SU-DHL-6 (cell line): Measurements from ENCODE around the gene FAM186B.

Experiments used
- H2AFZ ChIP-seq: fragments of 200-600 bp; sonication (generic); 2 replicates; pipeline ENCODE4 v1.6.1; 2014; ENCODE audit warnings: low read depth, mild to moderate bottlenecking, moderate library complexity, mixed read lengths, antibody characterized with exemption, low read length; ENCODE audit not compliant: severe bottlenecking
- H3F3A ChIP-seq: fragments of 200-600 bp; shearing (Covaris generic); 2 replicates; pipeline ENCODE4 v1.6.0; 2016; ENCODE audit warnings: antibody characterized with exemption, mild to moderate bottlenecking; ENCODE audit not compliant: insufficient read depth
- H3K27ac ChIP-seq: fragments of 200-600 bp; sonication (generic); 2 replicates; pipeline ENCODE4 v1.5.1; 2016; ENCODE audit warnings: low read depth, mild to moderate bottlenecking, low read length, moderate library complexity, mixed read lengths
- H3K27me3 ChIP-seq: fragments of 200-600 bp; sonication (generic), shearing (Covaris generic); 2 replicates; pipeline ENCODE4 v1.6.0; 2014; ENCODE audit warnings: mild to moderate bottlenecking, low read length
- H3K36me3 ChIP-seq: fragments of 200-600 bp; sonication (generic); 2 replicates; pipeline ENCODE4 v1.6.1; 2014; ENCODE audit warnings: mild to moderate bottlenecking, low read length, mixed read lengths
- H3K4me2 ChIP-seq: fragments of 300-600, 200-600 bp; shearing (Covaris generic), sonication (generic); 2 replicates; pipeline ENCODE4 v1.6.0; 2014; ENCODE audit warnings: low read length, low read depth, mild to moderate bottlenecking; ENCODE audit not compliant: poor library complexity, severe bottlenecking
- H3K4me3 ChIP-seq: fragments of 200-600 bp; sonication (generic); 2 replicates; pipeline ENCODE4 v1.5.1; 2014; ENCODE audit warnings: antibody characterized with exemption, low read length, mild to moderate bottlenecking, mixed read lengths; ENCODE audit not compliant: insufficient read depth, poor library complexity, severe bottlenecking
- H3K79me2 ChIP-seq: fragments of 200-600 bp; sonication (generic); 2 replicates; pipeline ENCODE4 v1.6.1; 2014; ENCODE audit warnings: mild to moderate bottlenecking, low read length, moderate library complexity; ENCODE audit not compliant: insufficient read depth
- H3K9ac ChIP-seq: fragments of 200-600 bp; sonication (generic); 2 replicates; pipeline ENCODE4 v1.7.0; 2014; ENCODE audit warnings: mild to moderate bottlenecking, low read length
- H3K9me2 ChIP-seq: fragments of 200-600 bp; sonication (generic); replicated peaks from 2 replicates; pipeline ENCODE4 v1.6.1; 2014; ENCODE audit warnings: low read length; ENCODE audit not compliant: insufficient read depth
- H3K9me3 ChIP-seq: fragments of 200-600 bp; sonication (generic); 2 replicates; pipeline ENCODE4 v1.6.1; 2014; ENCODE audit warnings: low read length, mixed read lengths; ENCODE audit not compliant: insufficient read depth
- H4K20me1 ChIP-seq: fragments of 200-600 bp; sonication (generic); 2 replicates; pipeline ENCODE4 v1.6.1; 2014; ENCODE audit warnings: low read depth, mild to moderate bottlenecking, antibody characterized with exemption, low read length, moderate library complexity, mixed read lengths
- CTCF ChIP-seq: fragments of 200-600 bp; sonication (generic); IDR thresholded peaks from one replicate; pipeline ENCODE4 v1.5.1; 2017; ENCODE audit warnings: antibody characterized with exemption, mild to moderate bottlenecking, low read length, moderate library complexity; ENCODE audit not compliant: insufficient read depth, poor library complexity, severe bottlenecking
- EZH2phosphoT487 ChIP-seq: fragments of 200-600 bp; sonication (generic), shearing (Covaris generic); conservative IDR thresholded peaks from 2 replicates; pipeline ENCODE4 v1.6.1; 2018; ENCODE audit warnings: mild to moderate bottlenecking, antibody characterized with exemption, low read length, moderate library complexity, mixed read lengths

Gene FAM186B

GRCh38 chr12:49552899-49553298, 52.5 kb downstream of the FAM186B start:
- H2AFZ ChIP-seq: no peak overlapping the region
- H3F3A ChIP-seq: no peaks in the 10 kb centered on the region
- H4K20me1 ChIP-seq: no peaks in the 10 kb centered on the region
- no peak overlapping the region for H3K4me2 ChIP-seq
- no peaks in the 10 kb centered on the region for H3K9me2 ChIP-seq
- H3K9me3 ChIP-seq: no peaks in the 10 kb centered on the region
- no peaks in the 10 kb centered on the region for H3K27me3 ChIP-seq
- TF ChIP-seq EZH2phosphoT487 (no peak), CTCF (no peak)
- no peaks in the 10 kb centered on the region for H3K36me3 ChIP-seq
- no peak overlapping the region for H3K4me3 ChIP-seq
- no peak overlapping the region for H3K9ac ChIP-seq
- no peak overlapping the region for H3K27ac ChIP-seq
- H3K79me2 ChIP-seq: no peaks in the 10 kb centered on the region

- TF ChIP-seq CTCF (no peak), EZH2phosphoT487 (no peak)
- no peaks in the 10 kb centered on the region for H3K36me3 ChIP-seq
- no peak overlapping the region for H2AFZ ChIP-seq
- H4K20me1 ChIP-seq: no peaks in the 10 kb centered on the region
- no peaks in the 10 kb centered on the region for H3F3A ChIP-seq
- H3K9ac ChIP-seq: no peak overlapping the region
- no peaks in the 10 kb centered on the region for H3K9me2 ChIP-seq
- no peaks in the 10 kb centered on the region for H3K79me2 ChIP-seq
- H3K27me3 ChIP-seq: no peaks in the 10 kb centered on the region
- no peak overlapping the region for H3K4me3 ChIP-seq
- no peak overlapping the region for H3K4me2 ChIP-seq
- H3K9me3 ChIP-seq: no peaks in the 10 kb centered on the region
- no peak overlapping the region for H3K27ac ChIP-seq
Measured at GRCh38 chr12:49552425-49552824, 53.0 kb downstream of the FAM186B start.

GRCh38 chr12:49552014-49552413, 53.4 kb downstream of the FAM186B start:
- TF ChIP-seq EZH2phosphoT487: no peak
- no peak for TF ChIP-seq CTCF
- no peaks in the 10 kb centered on the region for H3K36me3 ChIP-seq
- no peaks in the 10 kb centered on the region for H3F3A ChIP-seq
- H3K4me2 ChIP-seq: no peak overlapping the region
- H3K9ac ChIP-seq: no peak overlapping the region
- H4K20me1 ChIP-seq: no peaks in the 10 kb centered on the region
- no peak overlapping the region for H3K4me3 ChIP-seq
- no peak overlapping the region for H2AFZ ChIP-seq
- no peaks in the 10 kb centered on the region for H3K9me3 ChIP-seq
- H3K27ac ChIP-seq: no peak overlapping the region
- H3K27me3 ChIP-seq: no peaks in the 10 kb centered on the region
- no peaks in the 10 kb centered on the region for H3K9me2 ChIP-seq
- H3K79me2 ChIP-seq: no peaks in the 10 kb centered on the region

GRCh38 chr12:49550693-49551252, 54.7 kb downstream of the FAM186B start:
- H3K27ac ChIP-seq: no peak overlapping the region
- no peaks in the 10 kb centered on the region for H3K27me3 ChIP-seq
- no peaks in the 10 kb centered on the region for H3K79me2 ChIP-seq
- H4K20me1 ChIP-seq: no peaks in the 10 kb centered on the region
- H3F3A ChIP-seq: no peaks in the 10 kb centered on the region
- no peaks in the 10 kb centered on the region for H3K36me3 ChIP-seq
- H3K9me3 ChIP-seq: no peaks in the 10 kb centered on the region
- TF ChIP-seq CTCF (no peak), EZH2phosphoT487 (no peak)
- no peaks in the 10 kb centered on the region for H3K9me2 ChIP-seq
- H3K4me3 ChIP-seq: no peak overlapping the region
- no peak overlapping the region for H3K9ac ChIP-seq
- no peak overlapping the region for H3K4me2 ChIP-seq
- no peak overlapping the region for H2AFZ ChIP-seq
